HPDE6-E6E7 (cell line): Measurements from ENCODE around the gene CLDN1.

ENCODE experiments used
- DNase-seq: peaks from one replicate; pipeline ENCODE4 v3.0.0; 2011; ENCODE audit warnings: missing footprints; ENCODE audit errors: extremely low spot score

CLDN1 gene

DNA sequence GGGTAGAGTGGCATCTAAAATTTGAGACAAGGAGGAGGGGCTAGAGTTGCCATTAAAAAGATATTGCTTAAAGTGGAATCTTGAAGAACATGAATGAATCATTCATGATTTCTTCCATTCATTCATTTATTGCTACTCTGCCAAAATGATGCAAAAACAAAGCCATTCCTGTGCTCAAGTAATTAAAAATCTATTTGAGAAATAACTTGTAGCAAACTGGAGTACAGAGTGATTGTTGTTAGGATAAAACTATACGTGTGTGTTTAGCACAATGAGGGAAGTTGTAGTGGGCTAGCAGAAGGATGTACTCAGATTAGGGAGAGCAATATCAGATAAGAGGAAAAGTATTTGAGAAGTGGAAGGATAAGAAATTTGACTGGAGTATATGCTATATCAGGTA lies 11.7 kb upstream of the CLDN1 start:
- no peak for DNase-seq

DNA sequence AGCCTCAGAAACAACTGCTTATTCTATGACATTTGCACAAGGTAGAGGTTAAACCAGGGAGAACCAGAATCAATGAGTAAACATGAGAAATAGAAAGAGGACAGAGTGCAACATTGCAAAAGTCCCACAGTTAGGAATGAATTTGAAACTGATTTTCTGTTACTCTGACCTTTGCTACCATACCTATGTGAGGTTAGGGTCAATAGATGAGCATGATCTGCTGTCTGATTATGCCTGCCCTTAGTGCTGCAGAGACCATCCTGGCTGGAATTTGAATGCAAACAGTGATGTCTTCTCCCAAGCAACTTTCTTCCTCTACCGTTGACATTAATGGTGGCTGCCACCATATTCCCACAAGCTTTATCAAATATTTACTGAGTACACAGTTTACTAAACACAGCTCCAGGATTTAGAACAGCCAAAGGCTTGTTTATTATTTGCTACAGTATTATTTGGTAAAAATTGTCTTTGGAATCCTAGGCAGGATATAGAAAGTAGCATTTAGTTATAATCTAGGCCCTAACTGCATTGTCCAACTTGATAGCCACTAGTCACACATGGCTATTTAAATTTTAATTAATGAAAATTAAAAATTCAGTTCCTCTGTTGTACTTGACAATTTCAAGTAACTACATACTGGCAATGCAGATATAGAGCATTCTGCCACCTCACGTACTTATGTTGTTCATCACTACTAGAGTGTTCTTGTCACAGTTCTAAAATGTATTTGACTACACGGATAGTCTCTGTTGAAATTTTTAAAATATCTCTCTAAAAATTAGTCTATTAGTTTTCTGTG lies 8.9 kb upstream of the CLDN1 start:
- DNase-seq, result no peak

DNA sequence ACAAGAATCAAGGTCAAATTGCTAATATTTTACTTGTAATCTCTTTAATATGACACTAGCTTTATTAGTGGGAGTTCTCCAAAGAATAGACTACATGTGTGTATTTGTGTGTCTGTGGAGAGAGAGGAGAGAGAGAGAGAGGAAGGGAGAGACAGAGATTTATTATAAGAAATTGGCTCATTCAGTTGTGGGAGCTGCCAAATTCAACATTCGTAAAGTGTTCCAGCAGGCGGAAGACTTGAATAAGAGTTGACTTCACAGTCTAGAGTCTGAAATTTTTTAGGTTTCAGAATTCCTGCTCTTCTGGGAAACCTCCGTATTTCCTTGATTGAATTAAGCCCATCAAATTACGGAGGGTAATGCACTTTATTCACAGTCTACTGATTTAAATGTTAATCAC lies 4.7 kb upstream of the CLDN1 start:
- no peak for DNase-seq

DNA sequence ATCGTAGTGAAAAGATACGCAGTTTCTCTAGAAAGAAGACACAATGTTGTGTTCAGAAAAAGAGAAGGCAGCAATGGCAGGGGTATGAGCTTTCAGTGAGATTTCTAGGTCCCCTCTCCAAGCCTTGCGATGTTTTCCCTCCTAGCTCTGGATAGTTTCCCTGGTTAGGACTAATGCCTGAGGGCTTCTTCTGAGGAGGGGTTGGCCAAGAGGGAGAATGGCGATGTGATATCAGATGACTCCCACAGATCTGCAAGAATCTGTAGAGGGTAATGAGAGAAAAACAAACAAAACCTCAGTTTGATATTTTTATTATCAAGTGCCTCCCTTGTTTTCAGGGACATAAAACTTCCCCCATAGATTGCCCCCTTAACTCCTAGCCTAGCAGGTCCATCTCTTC lies 4.1 kb upstream of the CLDN1 start:
- no peak for DNase-seq

DNA sequence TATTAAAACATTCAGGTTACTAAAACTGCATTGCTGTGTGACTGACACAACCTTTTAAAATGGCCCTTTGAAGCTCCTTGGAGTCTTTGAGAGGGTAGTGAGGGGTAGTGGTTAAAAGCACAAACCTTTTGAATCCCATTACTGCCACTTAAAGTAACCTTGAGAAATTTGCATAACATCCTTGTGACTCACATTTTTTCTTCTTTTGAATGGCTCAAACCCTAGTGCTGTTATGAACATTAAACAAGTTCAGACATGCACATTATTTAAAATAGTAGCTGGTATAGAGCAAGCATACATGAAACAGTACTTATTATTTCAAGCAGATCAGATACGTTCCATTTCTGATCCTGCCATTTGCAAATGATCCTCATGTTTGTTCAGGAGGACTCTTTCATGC lies 3.7 kb upstream of the CLDN1 start:
- DNase-seq, result no peak

DNA sequence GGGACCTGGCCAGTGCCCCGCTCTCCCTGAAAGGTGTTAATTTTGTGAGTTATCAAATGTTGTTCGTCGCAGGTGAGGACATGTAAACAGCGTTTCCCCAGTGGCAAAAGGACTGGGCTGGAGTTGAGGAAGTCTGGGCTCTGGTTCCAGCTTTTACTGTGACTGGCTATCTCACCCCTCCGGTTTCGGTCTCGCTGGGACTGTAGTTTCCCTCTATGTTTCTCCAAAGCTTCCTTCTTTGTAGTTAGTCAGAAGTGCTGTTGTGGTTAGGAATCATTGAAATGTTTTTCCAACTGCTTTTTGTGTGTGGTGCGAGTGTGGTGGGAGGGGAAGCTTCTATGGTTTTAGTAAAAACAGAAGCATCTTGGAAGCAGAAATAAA lies 990 bp upstream of the CLDN1 start:
- no peak for DNase-seq

DNA sequence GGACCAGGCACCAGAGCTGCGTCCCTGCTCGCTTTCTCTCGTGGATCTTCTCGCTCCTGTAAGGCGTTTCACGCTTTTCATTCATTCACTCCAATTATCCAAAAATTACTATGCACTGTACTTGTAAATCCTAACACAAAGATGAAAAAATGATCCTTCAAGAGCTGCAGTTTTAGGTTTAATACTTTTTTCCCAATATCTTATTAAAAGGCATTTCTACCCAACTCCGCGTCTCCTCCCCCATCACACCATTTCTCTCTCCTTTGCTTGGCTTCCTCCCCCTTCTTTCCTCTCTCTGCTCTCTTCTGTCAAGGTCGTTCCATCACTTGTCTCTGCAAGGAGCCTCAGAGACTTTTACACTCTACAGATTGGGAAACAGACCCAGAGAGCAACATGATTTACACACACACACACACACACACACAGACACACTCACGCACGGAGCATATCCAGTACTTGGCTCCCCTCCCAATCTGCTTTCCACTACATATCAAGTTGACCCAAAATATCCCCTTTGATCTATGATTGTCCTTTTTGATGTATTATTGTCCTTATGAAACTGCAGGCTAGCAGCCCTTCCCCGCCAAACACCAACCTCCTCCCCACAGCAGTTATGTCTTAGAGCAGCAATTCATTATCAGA lies 479 bp upstream of the CLDN1 start:
- no peak for DNase-seq

DNA sequence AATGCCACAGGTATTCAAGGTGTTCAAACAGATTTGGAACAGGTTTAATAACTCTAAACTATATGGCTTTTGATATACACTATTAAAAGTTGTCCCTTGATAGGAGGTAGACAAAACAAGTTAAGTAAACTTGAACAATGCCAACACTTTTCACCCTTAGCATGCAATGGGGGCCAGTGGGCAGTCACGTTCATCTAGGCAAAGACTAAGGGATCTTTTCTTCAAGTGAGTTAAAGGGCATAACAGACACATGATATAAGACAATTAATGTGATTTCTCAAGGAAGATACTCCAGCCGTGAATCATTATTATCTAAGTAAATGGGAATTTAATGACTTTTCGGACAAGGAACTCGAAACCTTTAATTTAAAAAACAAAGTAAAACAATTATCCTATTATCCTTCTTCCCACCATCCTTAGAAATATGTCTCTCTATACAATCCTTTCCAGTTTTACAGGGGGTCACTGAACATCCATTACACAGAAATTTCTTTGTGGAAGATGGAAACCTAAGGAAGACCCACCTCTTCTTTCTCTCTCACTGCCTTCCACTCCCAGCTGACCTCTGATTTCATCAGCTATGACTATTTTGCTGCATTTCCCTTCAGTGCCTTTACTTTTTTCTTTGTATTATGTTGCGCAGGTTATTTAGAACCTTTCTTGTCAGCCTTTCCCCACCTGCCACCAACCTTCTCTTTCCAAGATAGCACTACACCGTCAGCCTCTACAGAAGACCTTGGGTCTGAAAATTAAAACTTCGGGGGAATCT lies 1.5 kb downstream of the CLDN1 start:
- DNase-seq, result no peak

DNA sequence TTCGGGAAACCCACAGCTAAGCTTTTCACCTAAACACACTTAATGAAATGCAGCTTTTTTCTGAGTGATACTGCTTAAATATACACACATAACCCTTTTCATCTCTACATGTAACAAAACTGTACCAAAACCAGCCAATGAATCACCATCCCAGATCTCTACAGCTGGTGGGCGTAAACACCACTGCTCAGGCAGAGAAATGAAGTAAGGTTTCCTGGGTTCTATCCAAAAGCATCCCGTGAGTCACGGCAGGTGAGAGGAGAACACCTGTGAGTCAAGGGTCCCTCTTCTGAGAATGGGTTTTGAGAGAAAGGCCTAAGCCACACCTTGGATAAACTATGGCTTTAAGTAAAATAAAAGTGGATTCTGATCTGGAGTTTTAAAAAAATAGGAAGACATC lies 2.6 kb downstream of the CLDN1 start:
- peak; percentile 79 for DNase-seq

DNA sequence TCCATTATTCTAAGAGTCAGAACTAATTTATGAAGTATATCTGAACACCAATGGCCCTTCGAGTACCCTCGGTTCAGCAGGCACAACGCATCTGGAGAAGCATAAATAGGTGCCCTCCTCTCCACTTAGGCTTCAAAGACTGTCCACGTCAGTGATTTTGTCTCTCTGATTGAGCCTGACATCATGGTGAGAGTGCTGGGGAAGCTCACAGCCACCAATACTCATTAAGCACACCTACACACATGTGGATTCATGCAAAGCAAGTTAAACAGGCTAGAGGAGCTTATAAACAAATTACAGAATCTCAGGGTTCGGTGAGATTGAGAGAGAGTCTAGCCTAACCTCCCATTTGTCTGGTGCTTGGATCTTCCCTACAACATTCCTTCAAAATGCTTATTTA lies 3.6 kb downstream of the CLDN1 start:
- DNase-seq, result no peak

DNA sequence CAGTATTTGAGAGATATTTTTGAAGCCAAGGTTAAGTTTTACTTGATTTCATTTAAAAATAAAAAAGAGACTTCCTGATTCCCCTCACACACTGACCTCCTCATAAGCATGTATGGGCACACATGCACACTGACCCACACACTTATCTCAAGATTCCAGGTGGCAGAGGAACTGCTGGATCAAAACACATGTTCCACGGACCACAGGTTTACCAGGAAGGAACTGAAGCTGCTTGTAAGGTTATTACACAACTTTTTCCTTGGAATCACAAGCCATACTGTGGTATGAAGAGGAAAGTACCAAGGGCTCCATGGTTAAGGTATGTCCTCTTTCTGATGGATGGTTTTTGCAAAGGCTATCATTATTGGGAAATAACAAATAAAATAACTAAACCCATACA lies 7.5 kb downstream of the CLDN1 start:
- DNase-seq, result no peak

DNA sequence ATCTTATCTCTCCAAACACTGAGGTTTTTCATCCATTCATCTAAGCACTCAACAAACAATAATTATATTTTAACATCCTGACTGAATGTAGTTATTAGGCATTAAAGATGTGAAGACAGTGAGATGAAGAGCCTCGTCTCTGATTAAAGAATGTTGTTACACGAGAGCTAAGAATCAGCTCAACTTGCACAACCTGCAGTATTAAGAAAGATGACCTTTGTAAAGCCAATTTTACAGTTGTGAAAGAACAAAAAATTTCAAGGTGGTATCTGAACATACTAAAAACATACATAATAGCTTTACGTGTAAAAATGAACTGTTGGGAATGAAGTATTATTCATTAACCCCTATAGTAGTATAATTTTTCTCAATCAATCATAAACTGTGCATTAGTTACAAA lies 12.8 kb downstream of the CLDN1 start:
- no peak for DNase-seq

DNA sequence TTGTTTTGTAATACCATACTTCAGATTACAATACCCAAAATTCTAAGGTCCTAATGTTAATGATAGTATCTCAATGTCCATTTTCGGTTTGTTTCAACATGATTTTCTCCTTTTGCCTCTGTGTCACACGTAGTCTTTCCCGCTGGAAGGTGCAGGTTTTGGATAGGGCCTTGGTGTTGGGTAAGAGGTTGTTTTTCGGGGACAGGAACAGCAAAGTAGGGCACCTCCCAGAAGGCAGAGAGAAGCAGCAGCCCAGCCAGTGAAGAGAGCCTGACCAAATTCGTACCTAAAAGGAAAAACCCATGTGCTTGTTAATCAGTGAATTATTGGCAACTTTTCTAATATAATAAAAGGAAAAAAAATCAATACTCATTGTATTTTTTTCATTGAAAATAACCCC lies 14.1 kb downstream of the CLDN1 start:
- no peak for DNase-seq

DNA sequence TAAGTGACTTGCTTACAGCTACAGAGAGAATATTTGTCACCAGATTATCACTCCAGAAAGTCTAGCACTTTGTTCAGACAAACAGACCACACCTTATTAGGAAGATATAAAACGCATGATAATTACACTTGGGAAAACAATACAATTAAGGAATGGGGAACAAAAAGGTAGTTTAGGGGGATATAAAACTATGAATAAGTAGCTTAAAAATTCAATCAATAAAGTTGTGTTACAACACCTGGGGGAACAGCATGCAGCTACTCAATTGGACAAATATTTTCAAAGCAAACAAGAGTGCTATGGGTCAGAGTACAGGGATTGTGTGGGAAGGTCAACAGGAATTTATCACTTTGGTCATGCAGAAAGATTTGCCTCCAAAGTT lies 15.1 kb downstream of the CLDN1 start:
- DNase-seq, result no peak

DNA sequence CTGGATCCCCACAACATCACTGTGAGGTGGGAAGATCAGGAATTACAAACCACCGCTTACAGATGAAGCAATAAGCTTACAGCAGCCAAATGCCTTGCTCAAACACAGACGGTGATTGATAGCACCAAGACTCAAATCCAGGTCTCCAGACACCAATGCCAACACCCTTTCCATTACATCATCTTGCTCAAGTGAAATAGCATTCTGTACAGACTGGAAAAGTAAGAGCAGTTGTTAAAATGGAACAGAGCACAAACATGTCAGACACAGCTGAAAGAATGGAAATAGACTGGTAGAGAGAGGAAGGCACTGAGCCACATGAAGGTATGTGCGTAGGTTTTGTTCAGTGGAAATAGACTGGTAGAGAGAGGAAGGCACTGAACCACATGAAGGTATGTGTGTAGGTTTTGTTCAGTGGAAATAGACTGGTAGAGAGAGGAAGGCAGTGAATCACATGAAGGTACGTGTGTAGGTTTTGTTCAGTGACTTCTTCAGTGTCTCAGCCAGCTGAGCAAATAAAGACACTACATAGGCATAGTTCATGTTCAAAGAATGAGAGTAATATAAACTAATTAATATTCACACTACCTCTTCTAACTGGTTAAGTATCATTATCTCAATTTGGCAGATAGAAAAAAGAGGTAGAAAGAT lies 15.6 kb downstream of the CLDN1 start:
- DNase-seq, result no peak

DNA sequence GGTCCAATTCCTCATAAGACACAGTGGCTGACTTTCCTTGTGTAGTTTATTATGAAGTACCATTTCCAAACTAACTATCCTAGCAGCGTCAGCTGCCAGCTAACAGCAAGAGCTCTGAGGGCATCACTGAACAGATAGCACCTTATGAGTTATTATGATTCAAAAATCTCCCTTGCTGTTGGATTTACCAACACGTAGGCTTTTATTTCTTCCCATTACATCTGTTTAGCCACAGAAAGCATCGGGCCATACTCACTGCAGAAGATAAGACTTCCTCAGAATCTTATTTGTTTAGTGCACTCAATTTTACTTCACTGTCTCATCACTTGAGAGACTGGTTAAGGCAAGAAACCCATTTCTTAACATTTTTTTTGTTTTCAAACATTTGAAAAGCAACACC lies 16.2 kb downstream of the CLDN1 start:
- DNase-seq, result no peak

DNA sequence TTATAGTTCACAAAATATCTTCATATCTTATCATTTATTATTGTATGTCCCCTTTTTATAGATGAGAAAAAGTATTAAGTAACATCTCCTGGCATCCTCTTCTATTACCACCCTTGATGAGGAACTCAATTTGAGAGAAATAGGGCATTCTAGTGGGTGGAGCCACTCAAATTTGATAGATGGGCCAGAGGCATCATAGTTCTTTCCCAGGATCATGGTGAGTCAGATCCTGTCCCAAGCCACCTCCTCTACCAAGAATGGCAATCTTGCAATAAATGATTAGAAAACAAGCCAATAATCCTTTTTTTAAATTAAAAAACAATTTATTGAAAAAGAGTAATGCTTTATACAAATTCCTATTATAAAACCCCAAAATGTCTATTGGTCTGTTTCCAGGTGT lies 16.8 kb downstream of the CLDN1 start:
- DNase-seq, result no peak

DNA sequence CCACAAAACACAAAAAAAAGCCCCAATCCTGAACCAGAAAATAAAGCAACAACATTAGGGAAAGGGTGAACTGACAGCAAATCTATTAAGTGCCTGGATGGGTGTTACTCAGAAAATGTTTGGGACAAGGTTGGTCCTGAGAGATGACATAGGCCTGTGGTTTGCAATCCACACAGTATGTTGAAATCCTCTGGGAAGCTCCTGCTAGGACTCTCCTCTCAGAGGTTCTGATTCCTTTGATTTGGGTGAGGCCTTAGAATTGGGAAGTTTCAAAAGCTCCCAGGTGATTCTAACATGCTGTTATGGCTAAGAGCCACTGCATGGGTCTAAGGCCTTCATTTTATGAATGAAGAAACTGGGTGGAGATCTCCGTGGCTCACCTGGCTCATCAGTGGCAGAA lies 18.4 kb downstream of the CLDN1 start:
- DNase-seq, result no peak

DNA sequence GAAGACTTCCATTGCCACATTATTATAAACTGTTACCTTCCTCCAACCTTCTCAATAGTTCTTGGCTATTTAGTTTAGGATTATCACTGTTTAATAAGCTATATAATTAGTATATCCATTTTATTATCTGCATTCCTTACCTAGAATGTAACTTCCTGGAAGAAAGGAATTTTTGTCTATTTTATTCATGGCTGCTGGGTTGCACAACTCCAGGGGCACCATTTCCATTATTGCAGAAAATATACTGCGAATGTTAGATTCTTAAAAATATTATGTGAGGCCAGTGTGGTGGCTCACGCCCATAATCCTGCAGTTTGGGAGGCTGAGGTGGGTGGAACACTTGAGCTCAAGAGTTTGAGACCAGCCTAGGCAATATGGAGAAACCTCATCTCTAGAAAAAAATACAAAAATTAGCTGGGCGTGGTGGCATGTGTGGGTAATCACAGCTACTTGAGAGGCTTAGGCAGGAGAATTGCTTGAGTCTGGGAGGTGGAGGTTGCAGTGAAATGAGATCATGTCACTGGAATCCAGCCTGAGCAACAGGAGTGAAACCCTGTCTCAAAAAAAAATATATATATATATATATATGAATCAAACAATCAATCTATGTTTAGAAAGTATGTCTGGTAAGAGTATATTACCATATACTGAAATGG lies 19.9 kb downstream of the CLDN1 start:
- no peak for DNase-seq

DNA sequence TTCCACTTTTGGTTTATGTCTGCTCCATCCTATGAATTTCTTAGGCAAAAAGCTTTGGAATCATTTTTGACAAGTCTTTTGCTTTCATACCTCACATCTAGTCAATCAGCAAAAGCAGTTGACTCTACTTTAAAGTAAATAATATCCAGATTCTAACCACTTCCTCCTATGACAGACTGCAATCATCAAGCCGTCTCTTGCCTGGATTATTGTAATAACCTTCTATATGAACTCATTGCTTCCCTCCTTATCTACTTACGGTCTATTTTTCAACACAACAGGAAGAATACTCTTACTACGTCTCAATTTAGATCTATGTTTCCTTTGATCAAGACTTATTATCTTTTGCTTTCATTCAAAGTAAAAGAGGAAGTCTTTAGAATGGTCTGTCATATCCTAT lies 20.7 kb downstream of the CLDN1 start:
- DNase-seq, result no peak

DNA sequence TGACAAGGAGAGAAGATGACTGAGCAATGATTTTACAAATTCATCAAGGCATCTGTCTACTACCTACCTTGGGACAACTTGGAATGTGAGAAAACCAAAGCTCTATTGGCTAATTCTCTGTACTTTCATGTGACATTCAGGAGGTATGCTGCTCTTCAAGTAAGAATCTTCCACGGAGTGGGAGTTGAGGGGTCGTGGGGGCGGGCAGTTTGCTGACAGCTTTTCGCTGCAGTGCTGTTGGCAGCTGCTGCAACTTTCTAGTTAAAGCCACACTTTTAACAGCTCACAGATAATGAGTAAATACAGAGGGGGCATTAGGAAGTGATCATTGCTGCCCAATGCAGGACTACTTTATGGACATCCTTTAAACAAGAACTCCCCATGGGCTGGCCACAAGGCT lies 22.3 kb downstream of the CLDN1 start:
- no peak for DNase-seq

DNA sequence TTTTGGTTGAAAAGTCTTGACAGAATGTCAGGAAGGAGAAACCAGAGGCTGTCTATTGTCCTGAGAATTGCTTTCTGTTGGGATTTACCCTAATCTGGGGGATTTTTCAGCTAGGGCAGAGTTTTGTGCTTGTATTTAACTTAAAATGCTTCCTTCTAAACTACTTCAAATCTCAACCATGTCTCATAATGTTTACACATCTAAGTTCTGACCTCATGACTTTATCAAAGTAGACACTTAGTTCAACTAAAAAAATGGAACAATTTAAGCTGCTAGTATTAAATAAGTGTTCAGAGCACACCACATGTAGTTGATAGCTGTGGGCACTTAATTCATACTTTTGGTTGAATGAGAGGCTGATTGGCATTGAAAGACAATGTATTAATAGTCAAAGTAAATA lies 28.2 kb downstream of the CLDN1 start:
- no peak for DNase-seq
